Measurements from ENCODE around the gene SYNDIG1. TPM values are rescaled to one million over a fixed set of nuclear protein-coding genes. Genes with fewer than 3 reads are reported as not detected.

SYNDIG1 gene
- total and polyA plus RNA-seq, 9 of the 15 experiments (the other 6 are each of a cell fraction or from before 2014, with no cell fraction given), result not detected

DNA sequence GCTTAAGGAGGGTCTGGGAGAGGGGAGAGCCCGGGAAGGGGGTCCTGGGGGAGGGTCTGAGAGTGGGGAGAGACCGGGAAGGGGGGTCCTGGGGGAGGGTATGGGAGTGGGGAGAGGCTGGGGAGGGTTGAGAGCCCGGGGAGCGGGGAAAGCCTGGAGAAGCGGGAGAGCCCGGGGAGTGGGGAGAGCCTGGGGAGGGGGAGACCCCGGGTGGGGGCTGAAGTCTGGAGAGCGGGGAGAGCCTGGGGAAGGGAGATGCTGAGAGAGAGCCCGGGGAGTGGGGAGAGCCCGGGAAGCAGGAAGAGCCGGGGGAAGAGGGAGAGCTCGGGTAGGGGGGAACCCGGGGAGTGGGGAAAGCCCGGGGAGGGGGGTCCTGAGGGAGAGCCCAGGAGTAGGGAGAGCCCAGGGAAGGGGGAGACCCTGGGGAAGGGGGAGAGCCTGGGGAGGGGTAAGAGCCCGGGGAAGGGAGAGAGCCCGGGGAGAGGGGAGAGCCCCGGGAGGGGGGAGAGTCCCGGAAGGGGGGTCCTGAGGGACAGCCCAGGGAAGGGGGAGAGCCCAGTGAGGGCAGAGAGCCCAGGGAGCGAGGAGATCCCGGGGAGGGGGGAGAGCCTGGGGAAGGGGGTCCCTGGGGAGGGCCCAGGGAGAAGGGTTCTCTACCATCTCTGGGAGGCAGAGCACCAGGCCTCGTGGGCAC lies 148.5 kb downstream of the SYNDIG1 start:
- Histone ChIP-seq H4K20me1 (replicated peaks; ENCODE audit: control insufficient read depth, insufficient read depth, low read length) (no peaks in the 10 kb centered on the region), H3K4me2 (ENCODE audit: insufficient read depth, low read length) (no peak overlapping the region), H3K36me3 (ENCODE audit: control insufficient read depth, insufficient read depth, low read length) (no peaks in the 10 kb centered on the region), H3K27me3 (ENCODE audit: control insufficient read depth in 2 of 2, insufficient read depth in 2 of 2, low read length in 2 of 2) (peaks cover 0 to 13% of the 10 kb centered on the region in 2 experiments; a peak in 1 of 5 replicates), H2AFZ (ENCODE audit: low read depth, low read length) (no peak overlapping the region), H3K27ac (ENCODE audit: extremely low read depth, low read depth, low read length) (no peak overlapping the region), H3K4me3 (no peak overlapping the region), H3K9me1 (ENCODE audit: control insufficient read depth, insufficient read depth, low read length) (no peaks in the 10 kb centered on the region), H3K79me2 (ENCODE audit: control insufficient read depth, insufficient read depth, low read length) (no peaks in the 10 kb centered on the region), H3K4me1 (replicated peaks in 1 of 2; ENCODE audit: control insufficient read depth in 2 of 2, insufficient read depth in 2 of 2, low read length in 2 of 2) (no peaks in the 10 kb centered on the region), H3K9me3 (replicated peaks; ENCODE audit: control insufficient read depth, insufficient read depth, low read depth, low read length) (no peaks in the 10 kb centered on the region), H3K9ac (ENCODE audit: insufficient read depth in 1 of 2, low read depth in 2 of 2, low read length in 2 of 2) (no peak overlapping the region)
- ChIA-PET CTCF (ENCODE audit: low intra/inter-chr PET ratio) (no interaction called here), POLR2A (interaction anchor here (0.6 to 0.7 kb wide), 2 partner anchors 45 to 368 kb away, joined by 3 to 4 read pairs; no protein-coding TSS in a partner anchor)
- DNase-seq (ENCODE audit: extremely low read depth in 1 of 4, low spot score in 3 of 4) (no peak), FAIRE-seq (no peak), ATAC-seq (no peak)
- no TSS peak for BruUV-seq (replicated peaks)
- in situ Hi-C loops (cut with MboI), result no loop called here
- intact Hi-C loops (cut with micrococcal nuclease), result no loop called here
- 0% methylated on average over 1 of the region's 21 CpGs for WGBS (ENCODE audit: insufficient coverage, low coverage, missing lambda C conversion rate)
- no peak for TF ChIP-seq STAG1 (CRISPR knock-in tag; IDR thresholded peaks at IDR 0.05; ENCODE audit: borderline replicate concordance)
- TF ChIP-seq SLC30A9 (CRISPR knock-in tag; IDR thresholded peaks at IDR 0.05), result no peak
- no peak for TF ChIP-seq EWSR1 (IDR thresholded peaks at IDR 0.05; ENCODE audit: borderline replicate concordance, low read depth, partially characterized antibody)
- TF ChIP-seq MEIS2 (IDR thresholded peaks at IDR 0.05; ENCODE audit: partially characterized antibody), result no peak
- TF ChIP-seq CSDE1 (IDR thresholded peaks at IDR 0.05), result no peak
- TF ChIP-seq, protein P1, sequence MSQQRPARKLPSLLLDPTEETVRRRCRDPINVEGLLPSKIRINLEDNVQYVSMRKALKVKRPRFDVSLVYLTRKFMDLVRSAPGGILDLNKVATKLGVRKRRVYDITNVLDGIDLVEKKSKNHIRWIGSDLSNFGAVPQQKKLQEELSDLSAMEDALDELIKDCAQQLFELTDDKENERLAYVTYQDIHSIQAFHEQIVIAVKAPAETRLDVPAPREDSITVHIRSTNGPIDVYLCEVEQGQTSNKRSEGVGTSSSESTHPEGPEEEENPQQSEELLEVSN (IDR thresholded peaks at IDR 0.05; ENCODE audit: borderline replicate concordance in 1 of 2, extremely low read depth in 1 of 2, insufficient read depth in 1 of 2, insufficient read length in 1 of 2, low read depth in 1 of 2, low read length in 1 of 2, poor library complexity in 1 of 2, severe bottlenecking in 1 of 2), result no peak
- TF ChIP-seq, protein P2, sequence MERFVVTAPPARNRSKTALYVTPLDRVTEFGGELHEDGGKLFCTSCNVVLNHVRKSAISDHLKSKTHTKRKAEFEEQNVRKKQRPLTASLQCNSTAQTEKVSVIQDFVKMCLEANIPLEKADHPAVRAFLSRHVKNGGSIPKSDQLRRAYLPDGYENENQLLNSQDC (CRISPR knock-in tag; IDR thresholded peaks at IDR 0.05), result no peak
- no peak for TF ChIP-seq RHOXF2B (CRISPR knock-in tag; conservative IDR thresholded peaks at IDR 0.05)
- TF ChIP-seq CEBPG (CRISPR knock-in tag; IDR thresholded peaks at IDR 0.05), result no peak
- TF ChIP-seq CEBPG (tag; conservative IDR thresholded peaks at IDR 0.05 in 1 of 2, IDR thresholded peaks at IDR 0.05 in 1 of 2), result no peak
